ENCODE data around the gene TCAP.

The TCAP gene

DNA sequence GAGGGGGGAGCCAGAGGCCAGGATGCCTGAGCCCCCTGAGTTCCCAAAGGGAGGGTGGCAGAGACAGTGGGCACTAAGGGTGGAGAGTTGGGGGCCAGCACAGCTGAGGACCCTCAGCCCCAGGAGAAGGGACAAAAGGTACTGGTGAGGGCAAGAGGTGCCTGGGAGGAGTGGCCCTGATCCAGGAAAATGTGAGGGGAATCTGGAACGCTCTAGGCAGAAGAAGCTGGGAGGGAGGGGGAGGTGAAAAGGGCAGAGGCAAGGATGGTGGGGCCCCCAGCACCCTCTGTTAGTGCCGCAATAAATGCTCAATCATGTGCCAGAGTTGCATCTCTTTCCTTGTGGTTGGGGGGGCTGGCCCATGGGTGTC is 1.1 kb downstream of the TCAP start:
- no peak for DNase-seq (ENCODE audit: low read depth, low spot score)

DNA sequence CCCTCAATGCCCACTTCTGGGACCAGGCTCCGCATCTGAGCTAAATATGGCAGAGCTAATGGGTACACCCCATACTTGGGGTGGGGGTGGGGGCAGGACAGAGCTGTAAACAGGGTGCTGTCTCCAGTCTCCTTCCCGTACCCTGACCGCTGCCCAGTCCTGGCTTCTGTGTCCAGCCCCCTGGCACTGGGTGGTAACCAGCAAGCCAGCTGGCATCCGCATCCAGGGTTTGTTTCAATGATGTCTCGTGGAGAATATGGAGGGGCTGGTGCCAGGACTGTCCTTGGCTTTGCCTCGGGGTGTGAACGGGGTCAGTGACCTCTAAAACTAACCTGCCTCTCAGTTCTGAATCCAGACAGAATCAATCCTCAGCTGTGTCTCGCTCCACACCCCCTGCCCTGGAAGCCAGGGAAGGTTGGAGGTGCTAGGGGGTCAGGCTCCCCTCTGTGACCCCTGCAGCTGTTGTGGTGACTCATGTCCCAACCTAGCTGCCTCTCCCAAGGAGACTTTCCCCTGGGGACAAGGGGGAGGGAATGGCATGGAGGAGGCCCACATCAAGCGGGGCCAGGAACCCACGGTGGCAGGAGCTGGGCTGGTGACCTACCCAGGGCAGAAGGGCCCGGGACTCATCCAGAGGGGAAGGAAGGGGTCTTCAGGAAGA is 1.6 kb downstream of the TCAP start:
- DNase-seq (ENCODE audit: low read depth, low spot score): no peak

DNA sequence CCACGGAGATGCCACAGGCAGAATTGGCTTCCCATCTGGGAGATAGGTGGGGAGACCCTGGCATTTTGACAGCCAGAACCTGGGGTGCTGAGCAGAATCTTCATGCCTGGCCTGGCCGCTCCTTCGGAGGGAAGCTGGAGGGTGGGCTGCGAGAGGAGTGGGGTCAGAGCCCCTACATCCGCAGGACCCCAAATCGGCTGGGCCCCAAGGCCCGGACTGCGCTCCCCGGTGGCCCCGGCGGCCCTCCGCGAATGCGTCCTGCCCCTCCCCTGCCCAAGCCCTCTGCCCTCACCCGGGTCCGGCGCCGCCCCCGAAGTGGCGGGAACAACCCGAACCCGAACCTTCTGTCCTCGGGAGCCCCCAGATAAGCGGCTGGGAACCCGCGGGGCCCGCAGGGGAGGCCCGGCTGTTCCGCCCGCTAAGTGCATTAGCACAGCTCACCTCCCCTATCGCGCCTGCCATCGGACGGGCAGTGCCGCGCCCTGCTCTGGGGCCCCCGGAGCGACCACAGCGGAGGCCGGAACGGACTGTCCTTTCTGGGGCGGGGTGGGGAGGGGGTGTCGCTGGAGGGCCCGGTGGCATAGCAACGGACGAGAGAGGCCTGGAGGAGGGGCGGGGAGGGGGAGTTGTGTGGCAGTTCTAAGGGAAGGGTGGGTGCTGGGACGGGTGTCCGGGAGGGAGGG is 2.3 kb downstream of the TCAP start:
- DNase-seq (ENCODE audit: low read depth, low spot score): no peak

DNA sequence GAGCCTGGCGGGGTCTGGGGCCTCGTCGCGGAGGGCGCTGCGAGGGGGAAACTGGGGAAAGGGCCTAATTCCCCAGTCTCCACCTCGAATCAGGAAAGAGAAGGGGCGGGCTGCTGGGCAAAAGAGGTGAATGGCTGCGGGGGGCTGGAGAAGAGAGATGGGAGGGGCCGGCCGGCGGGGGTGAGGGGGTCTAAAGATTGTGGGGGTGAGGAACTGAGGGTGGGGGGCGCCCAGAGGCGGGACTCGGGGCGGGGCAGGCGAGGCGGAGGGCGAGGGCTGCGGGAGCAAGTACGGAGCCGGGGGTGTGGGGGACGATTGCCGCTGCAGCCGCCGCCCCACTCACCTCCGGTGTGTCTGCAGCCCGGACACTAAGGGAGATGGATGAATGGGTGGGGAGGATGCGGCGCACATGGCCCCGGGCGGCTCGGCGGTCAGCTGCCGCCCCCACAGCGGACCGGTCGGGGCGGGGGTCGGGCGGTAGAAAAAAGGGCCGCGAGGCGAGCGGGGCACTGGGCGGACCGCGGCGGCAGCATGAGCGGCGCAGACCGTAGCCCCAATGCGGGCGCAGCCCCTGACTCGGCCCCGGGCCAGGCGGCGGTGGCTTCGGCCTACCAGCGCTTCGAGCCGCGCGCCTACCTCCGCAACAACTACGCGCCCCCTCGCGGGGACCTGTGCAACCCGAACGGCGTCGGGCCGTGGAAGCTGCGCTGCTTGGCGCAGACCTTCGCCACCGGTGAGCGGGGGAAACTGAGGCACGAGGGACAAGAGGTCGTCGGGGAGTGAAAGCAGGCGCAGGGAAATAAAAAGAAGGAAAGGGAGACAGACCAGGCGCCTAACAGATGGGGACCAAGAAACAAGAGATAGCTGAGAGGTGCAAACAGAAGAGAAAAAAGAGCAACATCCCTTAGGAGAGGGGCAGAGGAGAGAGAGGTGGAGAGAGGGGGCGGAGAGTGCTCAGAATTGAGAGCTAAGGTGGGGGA is 3.1 kb downstream of the TCAP start, which contains the start of gene PNMT:
Gene PNMT, plus strand, starts transcription at position 509 of the 980 bp plus-strand sequence. Its CDS starts 23 bp downstream, at position 532.
- no peak for DNase-seq (ENCODE audit: low read depth, low spot score)

DNA sequence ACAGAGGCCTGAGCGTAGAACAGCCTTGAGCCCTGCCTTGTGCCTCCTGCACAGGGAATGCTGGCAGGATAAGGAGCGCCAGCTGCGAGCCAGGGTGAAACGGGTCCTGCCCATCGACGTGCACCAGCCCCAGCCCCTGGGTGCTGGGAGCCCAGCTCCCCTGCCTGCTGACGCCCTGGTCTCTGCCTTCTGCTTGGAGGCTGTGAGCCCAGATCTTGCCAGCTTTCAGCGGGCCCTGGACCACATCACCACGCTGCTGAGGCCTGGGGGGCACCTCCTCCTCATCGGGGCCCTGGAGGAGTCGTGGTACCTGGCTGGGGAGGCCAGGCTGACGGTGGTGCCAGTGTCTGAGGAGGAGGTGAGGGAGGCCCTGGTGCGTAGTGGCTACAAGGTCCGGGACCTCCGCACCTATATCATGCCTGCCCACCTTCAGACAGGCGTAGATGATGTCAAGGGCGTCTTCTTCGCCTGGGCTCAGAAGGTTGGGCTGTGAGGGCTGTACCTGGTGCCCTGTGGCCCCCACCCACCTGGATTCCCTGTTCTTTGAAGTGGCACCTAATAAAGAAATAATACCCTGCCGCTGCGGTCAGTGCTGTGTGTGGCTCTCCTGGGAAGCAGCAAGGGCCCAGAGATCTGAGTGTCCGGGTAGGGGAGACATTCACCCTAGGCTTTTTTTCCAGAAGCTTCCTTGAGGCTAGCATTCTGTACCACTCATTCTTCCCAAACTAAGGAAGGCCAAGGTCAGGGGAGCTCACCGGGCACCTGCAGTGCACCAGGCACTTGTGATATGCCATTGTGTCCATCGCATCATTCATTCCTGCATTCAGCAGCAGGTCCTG is 5.0 kb downstream of the TCAP start:
- no peak for DNase-seq (ENCODE audit: low read depth, low spot score)

DNA sequence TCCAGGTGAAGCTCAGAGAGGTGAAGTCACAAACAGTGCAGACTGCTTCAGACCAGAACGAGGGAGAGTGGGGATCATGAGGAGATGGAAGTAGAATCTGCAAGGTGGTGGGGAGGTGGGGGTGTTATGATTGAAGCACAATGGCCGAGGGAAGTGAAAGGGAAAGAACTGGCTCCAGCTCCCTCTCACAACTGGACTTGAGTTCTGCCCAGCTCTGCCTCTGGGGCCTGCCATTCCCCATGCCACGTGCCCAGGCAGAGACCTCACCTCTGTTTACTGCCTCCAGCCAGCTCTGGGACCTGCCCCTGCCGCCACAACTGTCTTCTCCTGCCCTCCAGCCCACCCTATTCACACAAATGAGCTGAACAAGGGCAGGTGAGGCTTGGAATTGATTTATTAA is 5.6 kb downstream of the TCAP start:
- DNase-seq (ENCODE audit: low read depth, low spot score): no peak

DNA sequence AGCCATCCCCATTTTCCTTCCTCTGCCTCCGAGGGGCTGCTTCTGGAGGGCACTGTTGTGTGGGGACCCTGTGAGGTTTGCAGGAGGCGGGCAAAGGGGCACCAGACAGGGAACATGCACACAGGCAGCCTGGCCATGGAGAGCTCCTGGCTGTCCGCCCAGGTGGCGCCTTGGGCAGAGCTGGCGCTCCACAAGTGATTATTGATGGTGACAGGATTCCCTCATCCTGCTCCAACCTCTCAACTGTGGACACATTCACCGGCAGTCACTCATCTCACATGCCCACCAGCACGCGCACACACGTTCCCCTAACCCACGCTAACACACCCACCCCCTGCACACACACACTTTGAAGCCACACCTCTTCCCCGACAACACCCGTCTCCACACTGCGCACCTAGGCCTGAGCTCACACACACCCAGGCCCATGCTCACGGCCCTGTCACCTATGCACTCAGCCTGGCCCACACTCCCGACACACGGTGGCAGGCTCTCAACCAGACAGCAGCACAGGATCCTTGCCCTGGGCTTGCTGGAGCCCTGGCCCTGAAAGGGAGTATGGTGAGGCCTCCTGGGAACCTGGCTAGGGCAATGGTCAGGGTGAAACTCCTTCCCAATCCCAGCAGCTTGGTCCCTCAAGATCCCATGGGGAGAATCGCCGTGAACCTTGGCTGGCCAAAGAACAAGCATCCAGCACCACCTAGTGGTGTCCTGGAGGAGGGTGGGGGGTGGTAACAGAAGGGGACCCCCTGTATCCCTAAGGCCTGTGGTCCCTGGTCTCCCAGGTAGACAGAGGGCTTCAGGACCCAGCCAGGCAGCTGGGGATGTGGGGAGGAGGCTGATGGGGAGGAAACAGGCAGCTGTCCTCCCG is 6.7 kb downstream of the TCAP start:
- no peak for DNase-seq (ENCODE audit: low read depth, low spot score)

DNA sequence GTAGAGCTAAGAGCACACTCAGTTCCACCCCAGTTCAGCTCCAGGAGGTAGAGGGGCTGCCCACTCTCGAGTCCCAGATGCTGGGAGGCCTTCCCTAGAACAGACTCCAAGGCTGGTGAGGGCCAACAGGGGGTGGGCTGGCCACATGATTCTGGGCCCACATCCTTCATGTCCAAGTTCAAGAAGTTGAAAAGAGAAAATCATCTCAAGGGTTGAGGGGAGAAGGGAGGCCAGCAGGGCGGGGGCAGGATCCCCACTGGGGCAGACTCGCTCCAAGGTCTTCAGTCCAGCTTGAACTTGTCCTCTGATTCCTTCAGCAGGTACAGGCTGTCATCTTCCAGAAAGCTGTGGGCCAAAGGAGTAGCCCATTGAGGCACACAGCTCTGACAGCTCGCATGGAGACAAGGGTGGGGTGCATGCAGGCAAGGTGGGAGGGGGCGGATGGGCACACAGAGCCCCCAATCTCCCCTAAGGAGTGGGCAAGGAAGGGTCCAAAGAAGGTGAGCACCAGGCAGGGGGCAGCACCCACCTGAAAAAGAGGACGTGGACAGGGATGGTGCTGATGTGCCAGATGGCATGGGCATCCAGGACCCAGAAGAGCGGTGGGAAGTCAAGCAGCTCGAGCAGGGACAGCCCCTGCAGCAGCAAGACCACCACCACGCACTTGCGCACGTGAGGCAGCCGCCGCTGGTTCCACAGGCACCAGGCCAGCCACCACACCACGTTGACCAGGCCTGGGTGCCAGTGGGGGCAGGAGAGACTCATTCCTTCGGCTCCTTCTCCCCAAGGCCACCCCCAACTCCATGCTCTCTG is 7.6 kb downstream of the TCAP start:
- DNase-seq (ENCODE audit: low read depth, low spot score): no peak

DNA sequence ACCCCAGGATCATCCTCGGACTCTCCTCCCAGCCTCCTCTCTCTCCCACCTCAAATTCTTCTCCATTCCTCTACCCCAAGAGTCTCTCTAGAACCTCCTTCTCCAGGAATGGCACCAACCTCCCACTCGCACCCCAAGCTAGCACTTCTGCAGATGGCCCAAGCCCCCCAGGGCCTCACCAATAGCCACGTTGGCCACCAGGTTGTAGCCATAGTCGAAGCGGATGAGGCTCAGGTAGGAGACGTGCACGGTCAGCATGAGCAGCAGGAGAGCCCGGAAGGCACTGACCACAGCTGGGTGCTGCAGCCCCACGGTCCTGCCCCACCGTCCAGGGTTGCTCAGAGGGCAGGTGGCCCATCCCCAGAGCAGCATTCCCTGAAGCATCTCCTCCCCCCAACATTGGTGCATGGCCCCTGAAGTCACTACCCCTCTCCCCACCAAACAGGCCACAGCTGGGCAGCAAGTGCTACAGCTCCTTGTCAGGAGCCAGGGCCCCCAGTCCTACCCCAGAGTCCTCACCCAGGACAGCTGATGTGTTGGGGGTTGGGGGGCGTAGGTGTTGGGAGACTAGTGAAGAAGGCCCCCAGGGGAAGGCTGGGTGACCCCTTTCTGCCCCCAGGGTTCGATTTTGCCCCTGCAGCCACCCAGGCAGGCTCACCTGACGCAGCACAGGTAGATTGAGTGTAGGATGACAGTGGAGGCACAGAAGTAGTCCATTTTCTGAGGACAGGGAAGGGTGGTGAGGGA is 8.4 kb downstream of the TCAP start:
- no peak for DNase-seq (ENCODE audit: low read depth, low spot score)

DNA sequence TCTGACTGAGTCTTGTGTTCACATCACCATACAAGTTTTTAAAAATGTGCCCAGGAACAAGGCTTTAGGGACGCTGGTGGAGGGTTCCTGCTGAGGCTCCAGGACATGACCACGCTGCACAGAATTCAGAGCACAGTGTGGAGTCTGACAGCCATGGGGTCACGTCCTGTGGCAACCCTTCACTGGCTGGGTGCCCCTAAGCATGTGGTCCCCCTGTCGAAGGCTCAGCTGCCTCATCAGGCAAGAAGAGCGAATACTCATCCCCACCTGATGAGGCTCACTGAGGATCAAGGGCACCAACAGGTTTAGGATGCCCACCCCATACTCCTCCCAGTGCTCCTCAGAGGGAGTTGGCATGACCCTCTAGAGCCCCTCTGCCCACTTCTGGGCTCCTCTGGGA is 9.0 kb downstream of the TCAP start:
- DNase-seq (ENCODE audit: low read depth, low spot score): no peak

DNA sequence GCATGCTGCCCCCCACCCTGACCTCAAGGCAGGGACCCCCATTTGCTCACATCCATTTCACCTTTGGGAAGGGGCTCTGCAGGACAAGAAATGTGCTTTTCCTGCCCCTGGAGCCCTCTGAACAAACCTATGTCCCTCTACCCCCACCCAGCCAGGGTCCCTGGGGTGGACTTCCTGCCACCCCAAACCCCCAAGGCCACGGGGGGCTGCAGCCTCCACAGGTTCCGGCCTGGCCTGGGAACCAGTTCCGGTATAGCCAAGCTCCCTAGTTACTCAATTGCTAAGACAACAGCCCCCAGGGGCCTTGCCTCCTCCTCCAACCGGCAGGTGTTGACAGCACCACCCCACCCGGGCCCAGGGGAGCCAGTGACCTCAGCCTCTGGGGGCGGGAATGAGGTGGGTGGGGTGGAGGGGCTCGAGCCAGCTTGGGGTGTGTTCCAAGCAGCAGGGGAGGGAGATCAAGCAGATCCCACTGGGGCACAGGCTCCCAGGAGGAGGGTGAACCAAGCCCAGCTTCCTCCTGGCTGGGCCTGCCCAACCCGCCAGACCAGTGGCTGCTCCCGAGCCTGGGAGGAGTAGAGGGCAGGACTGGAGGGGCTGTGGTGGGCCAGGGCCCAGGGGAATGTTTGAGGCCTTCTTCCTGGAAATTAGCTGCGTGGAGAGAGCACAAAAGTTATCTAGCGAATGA is 9.7 kb downstream of the TCAP start:
- DNase-seq (ENCODE audit: low read depth, low spot score): no peak

DNA sequence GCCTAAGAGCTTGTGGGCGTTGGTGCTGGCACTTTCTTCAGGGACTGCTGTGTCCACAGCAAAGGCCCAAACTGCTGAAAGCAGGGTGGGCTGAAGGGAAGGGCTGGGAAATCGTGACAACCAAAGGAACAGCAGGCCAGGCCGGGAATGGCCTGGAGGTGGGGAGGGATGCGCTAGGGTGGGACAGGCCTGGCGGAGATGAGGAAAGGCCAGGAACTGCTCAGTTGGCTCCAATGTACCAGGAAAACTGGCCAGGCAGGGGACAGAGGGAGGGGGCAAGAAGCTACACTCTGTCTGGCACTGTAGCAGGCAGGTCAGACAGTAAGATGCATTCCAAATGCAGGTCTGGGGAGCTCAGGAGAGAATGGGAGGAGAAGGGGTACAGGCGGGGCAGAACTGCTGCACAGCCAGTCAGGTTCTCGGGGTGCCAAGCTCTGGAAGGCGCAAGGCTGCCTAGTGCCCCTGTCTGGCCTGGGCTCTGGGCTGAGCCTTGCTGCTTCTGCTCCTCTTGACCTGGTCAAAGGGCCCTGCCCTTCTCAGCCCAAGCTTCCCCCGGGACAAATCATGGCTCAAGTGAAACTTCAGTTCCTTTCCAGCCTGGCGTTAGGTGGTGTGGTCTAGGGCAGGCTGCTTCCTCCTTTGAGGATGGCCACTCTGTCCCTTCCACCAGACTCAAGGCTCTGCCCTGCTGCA is 10.4 kb downstream of the TCAP start:
- no peak for DNase-seq (ENCODE audit: low read depth, low spot score)

DNA sequence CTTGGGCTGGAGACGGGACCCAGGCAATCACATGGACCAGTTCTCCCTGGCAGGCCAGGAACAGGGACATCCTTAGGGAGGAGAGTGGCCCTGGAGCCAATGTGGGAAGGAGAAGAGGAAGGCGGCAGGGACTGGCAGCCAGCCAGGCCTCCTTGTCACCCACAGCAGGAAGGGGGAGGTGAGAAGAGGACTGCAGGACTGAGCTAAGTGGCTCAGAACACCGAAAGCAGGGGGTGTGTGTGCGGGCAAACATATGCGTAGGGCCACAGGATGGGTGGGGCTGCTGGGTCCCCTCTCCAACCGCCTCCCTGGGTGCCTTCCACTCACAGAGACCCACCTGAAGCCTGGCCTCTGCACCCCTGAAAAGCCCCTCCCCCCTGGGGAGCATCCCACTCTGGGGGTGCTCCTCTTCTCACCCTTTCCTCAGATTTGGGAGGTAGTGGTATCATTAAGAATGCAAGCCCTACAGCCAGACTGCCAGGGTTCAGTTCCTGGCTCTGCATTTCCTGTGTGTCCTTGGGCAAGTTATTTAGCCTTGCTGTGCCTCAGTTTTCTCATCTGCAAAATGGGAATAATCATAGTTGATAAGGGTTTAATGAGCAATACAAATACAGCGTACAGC is 11.2 kb downstream of the TCAP start:
- no peak for DNase-seq (ENCODE audit: low read depth, low spot score)

DNA sequence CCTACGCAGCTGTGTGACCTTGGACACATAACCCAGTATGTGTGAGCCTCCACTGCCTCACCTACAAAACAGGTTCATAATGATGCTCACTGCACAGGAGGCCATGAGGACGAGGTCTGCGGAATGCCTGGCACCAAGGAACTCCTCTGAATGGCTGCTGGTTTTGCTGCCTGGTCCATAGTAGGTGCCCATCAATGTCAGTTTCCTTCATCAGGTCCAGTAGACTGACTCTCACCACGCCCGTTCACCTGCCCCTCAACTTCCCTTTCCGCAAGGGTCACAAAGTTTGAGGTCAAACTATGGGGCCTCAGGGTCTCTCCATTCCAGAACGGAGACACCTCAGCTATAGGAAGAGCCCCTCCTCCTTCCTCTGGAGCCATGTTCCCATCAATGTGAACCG is 11.9 kb downstream of the TCAP start:
- DNase-seq (ENCODE audit: low read depth, low spot score): no peak

DNA sequence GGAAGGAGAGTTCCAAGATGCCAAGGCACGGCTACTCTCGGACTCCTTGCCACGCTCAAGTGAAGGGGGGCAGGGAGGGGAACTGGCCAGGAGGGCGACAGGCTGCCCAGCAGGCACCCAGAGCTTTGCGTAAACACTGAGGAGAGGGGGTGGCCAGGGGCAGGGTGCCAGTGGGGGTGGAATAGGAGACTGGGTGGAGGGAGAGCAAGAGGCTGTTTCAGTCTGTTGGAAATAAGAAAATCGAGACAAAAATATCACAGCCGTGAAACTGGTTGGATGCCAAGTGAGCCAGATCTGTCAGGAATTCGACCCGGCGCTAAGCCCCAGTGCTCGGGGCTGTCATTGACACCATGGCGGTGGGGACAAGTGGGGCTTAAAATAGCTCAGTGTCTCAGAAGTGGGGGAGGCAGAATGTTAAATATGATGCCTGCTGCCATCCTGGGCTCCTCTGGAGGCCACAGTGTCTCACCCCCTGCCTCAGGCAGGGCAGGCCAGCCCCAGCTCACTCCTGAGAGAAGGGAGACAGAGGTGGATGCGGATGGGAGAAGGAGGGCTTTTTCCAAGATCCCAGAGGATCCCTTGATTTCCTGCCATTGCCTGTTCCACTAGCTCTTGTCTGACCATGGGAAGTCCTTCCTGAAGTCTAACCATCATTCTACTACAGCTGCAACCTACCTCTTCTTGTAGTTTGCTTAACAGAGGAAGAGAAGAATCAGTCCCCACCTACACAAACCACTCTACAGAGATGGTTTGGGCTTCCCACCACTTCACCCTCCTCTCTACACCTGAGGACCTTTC is 12.6 kb downstream of the TCAP start:
- DNase-seq (ENCODE audit: low read depth, low spot score): no peak

DNA sequence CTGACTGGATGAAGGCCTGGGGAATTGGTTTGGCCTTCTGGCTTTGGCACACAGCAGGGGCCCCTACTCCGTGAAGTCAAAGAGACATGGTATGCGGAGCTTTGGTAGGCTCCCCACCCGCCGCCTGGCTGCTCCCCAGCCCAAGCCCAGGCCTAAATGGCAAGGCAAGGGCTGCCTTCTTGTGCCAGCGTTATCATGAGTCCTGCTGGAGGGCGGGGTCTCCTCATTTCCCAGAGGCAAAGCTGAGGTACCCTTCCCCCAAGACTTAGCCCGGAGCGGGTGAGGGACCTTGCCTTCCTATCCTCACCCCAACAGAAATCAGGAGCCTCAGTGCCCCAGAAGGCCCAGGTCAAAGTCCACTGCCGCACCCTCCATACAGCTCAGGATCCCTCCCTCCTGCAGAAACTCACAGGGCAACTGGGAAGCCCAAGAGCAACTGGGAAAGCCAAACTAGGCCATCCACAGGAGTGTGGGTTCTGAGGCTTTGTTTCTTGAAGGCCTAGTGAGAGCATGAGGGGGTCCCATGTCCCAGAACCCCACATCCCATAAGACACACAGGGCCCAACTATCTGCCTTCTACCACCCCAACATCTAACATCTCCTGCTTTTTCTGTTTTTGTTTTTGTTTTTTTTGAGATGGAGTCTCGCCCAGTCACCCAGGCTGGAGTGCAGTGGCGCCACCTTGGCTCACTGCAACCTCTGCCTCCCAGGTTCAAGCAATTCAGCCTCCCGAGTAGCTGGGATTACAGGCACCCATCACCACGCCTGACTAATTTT is 13.4 kb downstream of the TCAP start:
- DNase-seq (ENCODE audit: low read depth, low spot score): no peak

All from smooth muscle cell of the brain vasculature (primary cell).